ENCODE data around the gene PLCH2. TPM values are rescaled to one million over a fixed set of nuclear protein-coding genes. Genes with fewer than 3 reads are reported as not detected.

The PLCH2 gene
- total and polyA plus RNA-seq, 9 of the 15 experiments (the other 6 are each of a cell fraction or from before 2014, with no cell fraction given) = 0.16 TPM; not detected in 8

GRCh38 chr1:2548068-2548589 lies 72.0 kb downstream of the PLCH2 start (continued):
- 0 out of 2 replicates have a peak, but pooled peaks have one; percentile 33 for TF ChIP-seq ZNF347 (CRISPR knock-in tag; IDR thresholded peaks at IDR 0.05; ENCODE audit: low read depth)
- TF ChIP-seq TFAM (CRISPR knock-in tag; conservative IDR thresholded peaks at IDR 0.05) = no peak
- peak; percentile 57; the same call in 1 of the 2 replicates for TF ChIP-seq ELF2 (CRISPR knock-in tag; IDR thresholded peaks at IDR 0.05)
- 0 out of 2 replicates have a peak, but pooled peaks have one; percentile 21 for TF ChIP-seq ELF4 (CRISPR knock-in tag; IDR thresholded peaks at IDR 0.05)
- no peak for TF ChIP-seq TGIF2 (CRISPR knock-in tag; IDR thresholded peaks at IDR 0.05)
- TF ChIP-seq ATF4 (CRISPR knock-in tag; IDR thresholded peaks at IDR 0.05) = no peak
- peak; percentile 94 for TF ChIP-seq SMC3 (conservative IDR thresholded peaks at IDR 0.05; ENCODE audit: insufficient read depth, low read depth, low read length)
- TF ChIP-seq CEBPZ (IDR thresholded peaks at IDR 0.05; ENCODE audit: borderline replicate concordance, low read depth, low read length) = no peak
- TF ChIP-seq KDM2B (CRISPR knock-in tag; IDR thresholded peaks at IDR 0.05) = no peak
- no peak for TF ChIP-seq ZNF707 (CRISPR knock-in tag; conservative IDR thresholded peaks at IDR 0.05)
- TF ChIP-seq MTA2 (IDR thresholded peaks at IDR 0.05; ENCODE audit: low read depth) = no peak
- no peak for TF ChIP-seq HDAC1 (IDR thresholded peaks at IDR 0.05)
- 0 out of 2 replicates have a peak, but pooled peaks have one; percentile 16 for TF ChIP-seq ZHX1 (conservative IDR thresholded peaks at IDR 0.05; ENCODE audit: low read length)
- peak; percentile 90 for TF ChIP-seq MYNN (IDR thresholded peaks at IDR 0.05)
- TF ChIP-seq MYNN (CRISPR knock-in tag; IDR thresholded peaks at IDR 0.05) = no peak
- TF ChIP-seq ZC3H11A (IDR thresholded peaks at IDR 0.05; ENCODE audit: low read depth, low read length) = no peak
- 0 out of 2 replicates have a peak, but pooled peaks have one; percentile 12 for TF ChIP-seq JUND (IDR thresholded peaks at IDR 0.05; ENCODE audit: borderline replicate concordance, low read depth, low read length)
- no peak; the same call in 2 of the 3 replicates for TF ChIP-seq JUND (tag; IDR thresholded peaks at IDR 0.05; ENCODE audit: borderline replicate concordance, low read depth, low read length)
- no peak for TF ChIP-seq MED1 (CRISPR knock-in tag; IDR thresholded peaks at IDR 0.05; ENCODE audit: borderline replicate concordance)
- TF ChIP-seq ZC3H8 (IDR thresholded peaks at IDR 0.05) = no peak
- 0 out of 2 replicates have a peak, but pooled peaks have one; percentile 26 for TF ChIP-seq ZNF165 (CRISPR knock-in tag; IDR thresholded peaks at IDR 0.05; ENCODE audit: borderline replicate concordance)
- no peak for TF ChIP-seq TRIM28 (IDR thresholded peaks at IDR 0.05)
- TF ChIP-seq BHLHE40 (IDR thresholded peaks at IDR 0.05; ENCODE audit: low read length) = peak; percentile 56; the same call in 1 of the 2 replicates
- peak; percentile 92 for TF ChIP-seq XRCC5 (IDR thresholded peaks at IDR 0.05; ENCODE audit: low read depth, low read length)
- no peak for TF ChIP-seq FOXK1 (CRISPR knock-in tag; IDR thresholded peaks at IDR 0.05; ENCODE audit: borderline replicate concordance)
